D721Med (cell line): ENCODE results near the gene FAM107B.

Source experiments
- DNase-seq: peaks from one replicate; pipeline ENCODE4 v3.0.0; 2011; ENCODE audit warnings: low spot score; ENCODE audit not compliant: insufficient read length
- FAIRE-seq: peaks from 2 replicates; lab custom pipeline; 2011; peaks lifted over from hg19 to GRCh38; lab: Jason Lieb, UNC
- TF ChIP-seq, protein P1 (sequence below): IDR thresholded peaks from 2 replicates; pipeline ENCODE4 v1.5.1; 2012; ENCODE audit warnings: mild to moderate bottlenecking, control low read depth; ENCODE audit not compliant: insufficient read depth; ENCODE audit errors: missing control alignments

The FAM107B gene

DNA sequence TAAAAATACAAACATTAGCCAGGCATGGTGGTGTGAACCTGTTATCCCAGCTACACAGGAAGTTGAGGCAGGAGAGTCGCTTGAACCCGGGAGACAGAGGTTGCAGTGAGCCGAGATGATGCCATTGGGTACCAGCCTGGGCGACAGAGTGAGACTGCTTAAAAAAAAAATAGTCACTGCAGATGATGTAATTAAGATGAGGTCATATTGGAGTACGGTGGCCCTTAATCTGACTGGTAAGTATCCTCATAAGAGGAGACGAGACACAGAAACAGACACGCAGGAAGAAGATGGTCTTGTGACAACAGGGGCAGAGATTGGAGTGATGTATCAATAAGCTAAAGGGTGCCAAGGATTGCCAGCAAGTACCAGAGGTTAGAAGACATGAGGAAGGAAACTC lies 156.0 kb downstream of the FAM107B start:
- TF ChIP-seq, protein P1, sequence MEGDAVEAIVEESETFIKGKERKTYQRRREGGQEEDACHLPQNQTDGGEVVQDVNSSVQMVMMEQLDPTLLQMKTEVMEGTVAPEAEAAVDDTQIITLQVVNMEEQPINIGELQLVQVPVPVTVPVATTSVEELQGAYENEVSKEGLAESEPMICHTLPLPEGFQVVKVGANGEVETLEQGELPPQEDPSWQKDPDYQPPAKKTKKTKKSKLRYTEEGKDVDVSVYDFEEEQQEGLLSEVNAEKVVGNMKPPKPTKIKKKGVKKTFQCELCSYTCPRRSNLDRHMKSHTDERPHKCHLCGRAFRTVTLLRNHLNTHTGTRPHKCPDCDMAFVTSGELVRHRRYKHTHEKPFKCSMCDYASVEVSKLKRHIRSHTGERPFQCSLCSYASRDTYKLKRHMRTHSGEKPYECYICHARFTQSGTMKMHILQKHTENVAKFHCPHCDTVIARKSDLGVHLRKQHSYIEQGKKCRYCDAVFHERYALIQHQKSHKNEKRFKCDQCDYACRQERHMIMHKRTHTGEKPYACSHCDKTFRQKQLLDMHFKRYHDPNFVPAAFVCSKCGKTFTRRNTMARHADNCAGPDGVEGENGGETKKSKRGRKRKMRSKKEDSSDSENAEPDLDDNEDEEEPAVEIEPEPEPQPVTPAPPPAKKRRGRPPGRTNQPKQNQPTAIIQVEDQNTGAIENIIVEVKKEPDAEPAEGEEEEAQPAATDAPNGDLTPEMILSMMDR = no peak
- no peak for FAIRE-seq
- no peak for DNase-seq

DNA sequence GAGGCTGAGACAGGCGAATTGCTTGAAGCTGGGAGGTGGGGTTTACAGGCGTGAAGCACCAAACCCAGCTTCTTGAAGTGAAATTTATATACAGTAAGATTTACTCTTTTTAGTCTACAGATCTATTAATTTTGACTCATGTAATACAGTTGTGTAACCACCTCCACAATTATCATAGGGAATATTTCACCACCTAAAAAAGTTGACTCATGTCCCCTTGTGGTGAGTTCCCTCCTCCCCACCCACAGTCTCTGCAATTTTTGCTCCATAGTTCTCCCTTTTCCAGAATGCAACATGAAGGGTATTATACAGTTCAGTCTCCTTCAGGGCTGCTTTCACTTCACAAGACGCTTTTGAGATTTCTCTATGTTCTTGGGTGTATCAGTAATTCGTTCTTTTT lies 156.8 kb downstream of the FAM107B start:
- DNase-seq (no peak), FAIRE-seq (no peak)
- TF ChIP-seq, protein P1 = no peak

GRCh38 chr10:14616955-14617730 lies 157.6 kb downstream of the FAM107B start:
- TF ChIP-seq, protein P1 = no peak
- DNase-seq (no peak), FAIRE-seq (no peak)

DNA sequence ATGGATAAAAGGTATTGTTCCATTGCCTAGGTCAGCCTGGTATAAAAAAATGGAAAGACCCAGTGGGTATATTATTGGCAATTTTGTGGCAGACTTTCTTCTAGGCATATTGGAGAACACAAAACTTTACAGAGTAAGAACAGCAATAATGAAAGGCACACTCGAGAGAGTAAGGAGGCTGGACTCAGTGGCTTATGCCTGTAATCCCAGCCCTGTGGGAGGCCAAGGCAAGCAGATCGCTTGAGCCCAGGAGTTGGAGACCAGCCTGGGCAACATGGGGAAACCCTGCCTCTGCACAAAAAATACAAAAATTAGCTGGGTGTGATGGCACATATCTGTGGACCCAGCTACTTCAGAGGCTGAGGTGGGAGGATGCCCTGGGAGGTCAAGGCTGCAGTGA lies 158.2 kb downstream of the FAM107B start:
- FAIRE-seq = no peak
- no peak for DNase-seq
- TF ChIP-seq, protein P1 = no peak

GRCh38 chr10:14613588-14613920 lies 161.1 kb downstream of the FAM107B start:
- TF ChIP-seq, protein P1 = no peak
- no peak for DNase-seq
- FAIRE-seq = no peak

GRCh38 chr10:14612873-14613587 lies 161.7 kb downstream of the FAM107B start:
- FAIRE-seq (no peak), DNase-seq (no peak)
- TF ChIP-seq, protein P1 = no peak
